Astrocyte of the hippocampus (primary cell): ENCODE results near the gene CEP135.
A peak's percentile ranks its signal among the peaks of the same experiment; 100 is the strongest.
"Not testable (repeated sequence)": the region's sequence is repeated elsewhere in the genome, so short reads cannot be mapped to it uniquely, and the experiment has no call there.

Source experiments
- DNase-seq: peaks from one replicate; pipeline ENCODE4 v3.0.0; 2011; ENCODE audit warnings: low read depth, low spot score

Gene CEP135, protein sequence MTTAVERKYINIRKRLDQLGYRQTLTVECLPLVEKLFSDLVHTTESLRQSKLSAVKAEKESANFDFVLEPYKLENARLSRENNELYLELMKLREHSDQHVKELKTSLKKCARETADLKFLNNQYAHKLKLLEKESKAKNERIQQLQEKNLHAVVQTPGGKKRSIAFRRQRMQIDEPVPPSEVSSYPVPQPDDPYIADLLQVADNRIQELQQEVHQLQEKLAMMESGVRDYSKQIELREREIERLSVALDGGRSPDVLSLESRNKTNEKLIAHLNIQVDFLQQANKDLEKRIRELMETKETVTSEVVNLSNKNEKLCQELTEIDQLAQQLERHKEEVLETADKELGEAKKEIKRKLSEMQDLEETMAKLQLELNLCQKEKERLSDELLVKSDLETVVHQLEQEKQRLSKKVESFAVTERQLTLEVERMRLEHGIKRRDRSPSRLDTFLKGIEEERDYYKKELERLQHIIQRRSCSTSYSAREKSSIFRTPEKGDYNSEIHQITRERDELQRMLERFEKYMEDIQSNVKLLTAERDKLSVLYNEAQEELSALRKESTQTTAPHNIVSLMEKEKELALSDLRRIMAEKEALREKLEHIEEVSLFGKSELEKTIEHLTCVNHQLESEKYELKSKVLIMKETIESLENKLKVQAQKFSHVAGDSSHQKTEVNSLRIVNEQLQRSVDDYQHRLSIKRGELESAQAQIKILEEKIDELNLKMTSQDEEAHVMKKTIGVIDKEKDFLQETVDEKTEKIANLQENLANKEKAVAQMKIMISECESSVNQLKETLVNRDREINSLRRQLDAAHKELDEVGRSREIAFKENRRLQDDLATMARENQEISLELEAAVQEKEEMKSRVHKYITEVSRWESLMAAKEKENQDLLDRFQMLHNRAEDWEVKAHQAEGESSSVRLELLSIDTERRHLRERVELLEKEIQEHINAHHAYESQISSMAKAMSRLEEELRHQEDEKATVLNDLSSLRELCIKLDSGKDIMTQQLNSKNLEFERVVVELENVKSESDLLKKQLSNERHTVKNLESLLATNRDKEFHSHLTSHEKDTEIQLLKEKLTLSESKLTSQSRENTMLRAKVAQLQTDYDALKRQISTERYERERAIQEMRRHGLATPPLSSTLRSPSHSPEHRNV

DNA sequence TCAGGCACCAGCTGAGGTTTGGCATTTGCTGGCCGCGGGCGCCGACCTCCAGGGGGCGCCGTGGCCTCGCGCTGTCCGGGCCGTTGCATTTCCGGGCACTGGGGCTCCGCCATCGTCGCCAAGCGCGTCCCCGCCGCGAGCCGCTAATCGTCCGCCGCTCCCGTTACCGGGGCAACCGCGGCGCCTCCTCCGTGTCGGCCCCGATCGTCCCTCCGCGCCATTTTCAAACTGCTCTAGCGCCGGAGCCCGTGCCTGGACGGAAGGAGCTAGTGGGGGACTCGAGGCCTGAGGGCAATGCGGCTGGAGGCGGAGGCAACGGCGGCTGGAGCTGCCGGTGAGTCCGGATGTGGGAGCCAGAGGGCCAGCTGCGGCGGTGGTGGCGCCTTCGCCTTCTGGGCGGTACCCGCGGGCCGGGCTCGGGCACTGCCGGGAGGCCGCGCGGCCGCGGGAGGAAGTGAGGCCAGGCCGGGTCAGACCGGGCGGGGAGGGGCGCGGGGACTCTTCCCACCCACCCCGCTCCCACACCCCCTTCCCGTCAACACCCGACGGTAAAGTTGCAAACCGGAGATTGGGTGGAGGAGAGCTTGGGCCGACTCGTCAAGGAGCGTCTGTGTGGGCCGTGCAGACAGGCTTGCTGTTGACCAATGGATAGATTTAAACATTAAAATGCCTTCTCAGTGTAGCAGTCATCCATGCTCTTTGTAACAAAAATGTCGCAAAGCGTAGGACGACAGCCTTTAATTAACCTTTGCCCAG is at the start of gene CEP135:
CEP135 (plus strand) TSS at position 220 of the 756 bp plus-strand sequence. CDS start 3,186 bp downstream, outside the sequence.
- peak; percentile 99 for DNase-seq

DNA sequence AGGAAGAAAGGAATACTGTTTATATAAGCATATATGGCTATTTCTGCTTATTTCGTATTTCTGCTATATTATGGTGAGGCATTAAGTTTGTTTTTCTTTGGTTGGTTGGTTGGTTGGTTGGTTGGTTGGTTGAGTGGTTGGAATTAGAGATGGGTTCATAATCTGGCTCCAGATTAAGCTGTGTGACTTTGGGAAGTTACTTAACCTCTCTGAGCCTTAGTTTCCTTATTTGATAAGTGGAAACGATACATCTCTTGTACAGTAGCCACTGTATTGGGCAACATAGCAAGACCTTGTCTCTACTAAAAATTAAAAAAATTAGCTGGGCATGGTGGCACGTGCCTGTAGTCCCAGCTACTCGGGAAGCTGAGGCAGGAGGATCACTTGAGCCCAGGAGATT is 46.1 kb upstream of the CEP135 start:
- DNase-seq = no peak

DNA sequence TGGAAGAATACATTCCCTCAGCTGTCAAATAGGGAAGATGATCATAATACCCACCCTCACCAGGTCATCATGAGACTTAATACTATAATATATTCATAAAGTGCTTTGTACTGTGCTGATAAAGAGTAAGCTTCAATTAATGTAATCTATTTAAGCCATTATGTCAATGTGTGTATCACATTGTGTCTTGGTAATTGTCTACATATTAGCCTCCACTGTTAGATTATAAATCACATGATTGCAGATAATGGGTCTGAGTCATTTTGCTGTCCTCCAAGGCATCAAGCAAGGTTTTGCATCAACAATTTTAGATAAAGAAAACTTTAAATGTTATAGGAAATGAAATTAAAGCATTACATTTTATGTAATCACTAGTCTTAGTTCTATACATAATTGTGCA is 45.2 kb upstream of the CEP135 start:
- DNase-seq = no peak

GRCh38 chr4:55904576-55904975 is 44.2 kb upstream of the CEP135 start:
- no peak for DNase-seq

DNA sequence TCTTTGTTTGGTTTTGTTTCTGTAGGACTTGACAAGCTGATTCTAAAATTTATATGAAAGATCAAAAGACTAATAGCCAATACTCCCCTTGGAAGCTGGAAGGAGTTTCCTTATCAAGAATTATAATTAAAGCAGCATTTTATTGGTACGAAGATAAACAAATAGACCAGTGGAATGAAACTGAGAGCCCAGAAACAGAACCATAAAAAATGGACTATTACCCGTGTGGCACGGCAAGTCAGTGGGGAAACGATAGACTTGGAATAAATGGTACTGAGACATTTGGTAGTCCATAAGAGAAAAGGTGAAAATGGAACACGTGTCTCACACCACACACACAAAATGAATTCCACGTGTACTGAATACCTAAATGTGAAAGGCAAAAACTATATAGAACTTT is 42.4 kb upstream of the CEP135 start:
- DNase-seq = no peak

GRCh38 chr4:55906989-55907388 is 41.8 kb upstream of the CEP135 start:
- no peak for DNase-seq

GRCh38 chr4:55907469-55907868 is 41.3 kb upstream of the CEP135 start:
- DNase-seq = no peak

DNA sequence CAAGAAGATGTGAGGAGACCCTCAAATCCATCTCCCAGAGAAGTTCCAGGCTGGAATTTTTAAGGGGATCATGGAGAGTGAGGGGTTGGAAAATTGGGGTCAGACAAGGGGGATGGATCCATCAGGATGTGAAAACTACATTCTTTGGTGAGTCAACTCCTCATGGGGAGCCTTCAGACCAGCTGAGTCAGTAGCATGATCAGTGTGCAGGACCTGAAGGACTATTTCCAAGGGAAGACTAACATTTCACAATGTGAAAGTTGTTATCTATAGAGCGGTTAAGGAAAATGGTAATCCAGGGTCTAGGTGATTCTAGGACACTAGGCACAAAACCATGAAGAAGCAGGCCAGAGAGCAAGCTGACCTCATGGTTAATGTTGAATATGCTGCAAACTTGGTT is 38.6 kb upstream of the CEP135 start:
- no peak for DNase-seq

GRCh38 chr4:55912249-55912648 is 36.5 kb upstream of the CEP135 start:
- no peak for DNase-seq

DNA sequence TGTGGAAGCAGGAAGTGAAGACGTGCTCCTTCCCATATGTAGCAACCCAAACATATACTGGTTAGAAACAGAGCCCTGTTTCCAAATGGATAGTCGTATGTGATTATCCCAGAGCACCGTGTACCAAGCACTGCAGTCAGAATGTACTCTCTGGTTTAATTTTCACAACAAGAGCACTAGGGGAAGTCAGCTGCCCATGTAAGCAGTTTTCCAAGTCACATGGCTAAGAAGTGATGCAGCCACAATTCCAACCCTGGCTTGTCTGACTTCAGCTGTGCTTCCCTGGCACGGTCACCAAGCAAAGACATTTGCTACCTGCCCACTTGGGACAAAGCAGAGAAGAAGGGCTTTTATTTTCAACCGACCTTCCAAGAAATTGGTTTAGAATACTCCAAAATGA is 28.2 kb upstream of the CEP135 start:
- no peak for DNase-seq

- no peak for DNase-seq
Observed at GRCh38 chr4:55921093-55921492, 27.7 kb upstream of the CEP135 start.

GRCh38 chr4:55925241-55925640 is 23.5 kb upstream of the CEP135 start:
- DNase-seq = peak; percentile 25

GRCh38 chr4:55926610-55927009 is 22.1 kb upstream of the CEP135 start:
- DNase-seq = no peak

DNA sequence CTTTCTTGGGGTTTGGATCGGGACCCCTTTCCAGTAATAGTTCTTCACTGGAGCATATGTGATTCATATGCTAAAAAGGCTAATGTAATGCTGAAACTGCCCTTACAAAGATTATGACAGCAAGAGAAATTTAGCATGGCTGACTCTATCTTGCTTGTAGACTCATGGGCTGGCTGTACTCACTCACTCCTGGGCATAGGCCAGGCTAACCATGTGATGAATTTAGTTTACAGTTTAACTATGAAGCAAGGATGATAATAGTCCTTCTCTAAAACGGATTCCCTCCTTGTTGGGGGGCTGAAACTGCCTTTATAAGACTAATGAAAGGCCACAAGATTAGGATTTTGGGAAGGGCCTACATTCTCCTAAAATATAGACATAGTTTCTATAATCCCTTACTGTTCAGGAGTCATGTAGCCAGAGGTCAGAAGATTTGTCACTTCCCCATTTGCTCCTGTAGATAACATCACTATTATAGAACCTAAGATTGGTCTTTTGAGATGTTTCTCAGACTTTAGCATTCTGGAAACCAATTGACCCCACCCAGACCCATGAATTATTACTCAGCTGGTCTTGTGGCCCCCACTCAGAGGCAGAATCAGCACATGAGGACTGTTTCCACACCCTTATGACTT is 20.8 kb upstream of the CEP135 start:
- no peak for DNase-seq

GRCh38 chr4:55928846-55929245 is 19.9 kb upstream of the CEP135 start:
- no peak for DNase-seq

DNA sequence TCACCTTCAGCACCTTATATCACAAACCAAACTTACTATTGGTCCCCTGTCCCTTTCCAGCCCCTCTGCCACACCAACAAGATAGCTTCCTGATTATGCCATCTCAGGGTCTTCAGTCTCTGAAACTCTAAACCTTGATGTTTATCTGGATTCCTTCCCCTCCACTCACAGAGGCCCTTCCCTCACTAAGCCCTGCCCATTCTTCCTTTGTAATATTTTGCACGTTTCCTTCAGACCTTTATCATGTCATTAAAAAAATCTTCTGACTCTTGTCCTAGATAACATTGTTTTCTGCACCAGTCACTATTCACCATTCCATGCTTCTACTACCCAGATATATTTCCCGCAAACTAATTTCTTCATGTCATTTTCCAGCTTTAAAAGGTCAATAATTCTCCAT is 17.7 kb upstream of the CEP135 start:
- DNase-seq = no peak

- peak; percentile 21 for DNase-seq
Observed at GRCh38 chr4:55931833-55932232, 16.9 kb upstream of the CEP135 start.

DNA sequence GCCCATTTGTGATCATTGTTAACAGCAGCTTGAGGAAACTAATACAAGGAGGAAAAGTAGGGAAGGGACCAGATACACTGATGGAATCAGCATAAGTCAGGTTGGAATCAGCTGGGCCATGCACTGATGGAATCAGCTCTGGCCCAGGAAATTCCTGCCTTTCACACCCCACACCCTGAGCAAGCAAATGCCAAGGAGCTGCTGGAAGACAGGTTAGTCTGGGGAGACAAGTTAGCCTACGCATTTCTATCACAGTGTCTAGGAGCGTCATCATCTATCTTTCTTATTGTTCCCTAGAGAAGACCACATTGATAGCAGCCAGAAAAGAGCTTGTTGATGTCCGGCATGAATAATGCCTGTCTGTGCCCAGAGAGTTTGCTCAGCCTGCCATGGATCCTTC is 16.2 kb upstream of the CEP135 start:
- DNase-seq = no peak

GRCh38 chr4:55933611-55934010 is 15.1 kb upstream of the CEP135 start:
- DNase-seq = no peak

DNA sequence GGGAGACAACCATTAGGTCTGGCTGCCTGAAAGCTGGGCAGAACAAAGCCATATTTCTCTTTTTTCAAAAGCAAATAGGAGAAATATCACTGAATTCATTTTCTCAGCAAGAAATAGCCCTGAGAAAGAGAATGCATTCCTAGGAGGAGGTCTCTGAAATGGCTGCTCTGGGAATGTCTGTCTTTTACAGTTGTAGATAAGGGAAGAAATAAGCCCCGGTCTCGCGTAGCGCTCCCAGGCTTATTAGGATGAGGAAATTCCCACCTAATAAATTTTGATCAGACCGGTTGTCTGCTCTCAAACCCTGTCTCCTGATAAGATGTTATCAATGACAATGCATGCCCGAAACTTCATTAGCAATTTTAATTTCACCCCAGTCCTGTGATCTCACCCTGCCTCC is 12.8 kb upstream of the CEP135 start:
- not testable (repeated sequence) for DNase-seq

GRCh38 chr4:55938481-55938880 is 10.3 kb upstream of the CEP135 start:
- DNase-seq = no peak
